ENCODE data around the gene ZNF469. TPM values are rescaled to one million over a fixed set of nuclear protein-coding genes. Genes with fewer than 3 reads are reported as not detected.

The ZNF469 gene
- total RNA-seq, 1 experiment from 2014 or later, result not detected

- no peak overlapping the region for H3K4me2 ChIP-seq (ENCODE audit: low read depth, low read length, poor library complexity, severe bottlenecking)
- H3K79me2 ChIP-seq (ENCODE audit: low read length), result no peaks in the 10 kb centered on the region
- H3K9ac ChIP-seq (ENCODE audit: low read length), result no peak overlapping the region
- H2AFZ ChIP-seq (ENCODE audit: low read length), result no peak overlapping the region
- H3K9me2 ChIP-seq (replicated peaks; ENCODE audit: insufficient read depth, low read length), result no peaks in the 10 kb centered on the region
- no peak overlapping the region for H3K27ac ChIP-seq (ENCODE audit: low read length)
- H3K27me3 ChIP-seq (ENCODE audit: low read length), result no peaks in the 10 kb centered on the region
- no peaks in the 10 kb centered on the region for H3K36me3 ChIP-seq (ENCODE audit: insufficient read depth, low read length)
- no peaks in the 10 kb centered on the region for H4K20me1 ChIP-seq (ENCODE audit: insufficient read depth, low read depth, low read length)
- DNase-seq, result no peak
- no peaks in the 10 kb centered on the region for H3K4me1 ChIP-seq (ENCODE audit: low read length)
- H3K9me3 ChIP-seq (ENCODE audit: low read length), result no peaks in the 10 kb centered on the region
- H3K4me3 ChIP-seq (ENCODE audit: low read length), result no peak overlapping the region
Observed at GRCh38 chr16:88339930-88340754, 42.6 kb upstream of the ZNF469 start.

- H3K27ac ChIP-seq (ENCODE audit: low read length), result no peak overlapping the region
- no peaks in the 10 kb centered on the region for H3K36me3 ChIP-seq (ENCODE audit: insufficient read depth, low read length)
- no peak for DNase-seq
- no peak overlapping the region for H3K4me3 ChIP-seq (ENCODE audit: low read length)
- H3K79me2 ChIP-seq (ENCODE audit: low read length), result no peaks in the 10 kb centered on the region
- H2AFZ ChIP-seq (ENCODE audit: low read length), result no peak overlapping the region
- H4K20me1 ChIP-seq (ENCODE audit: insufficient read depth, low read depth, low read length), result no peaks in the 10 kb centered on the region
- no peaks in the 10 kb centered on the region for H3K9me2 ChIP-seq (replicated peaks; ENCODE audit: insufficient read depth, low read length)
- H3K4me2 ChIP-seq (ENCODE audit: low read depth, low read length, poor library complexity, severe bottlenecking), result no peak overlapping the region
- H3K9me3 ChIP-seq (ENCODE audit: low read length), result no peaks in the 10 kb centered on the region
- no peaks in the 10 kb centered on the region for H3K4me1 ChIP-seq (ENCODE audit: low read length)
- no peaks in the 10 kb centered on the region for H3K27me3 ChIP-seq (ENCODE audit: low read length)
- H3K9ac ChIP-seq (ENCODE audit: low read length), result no peak overlapping the region
Observed at GRCh38 chr16:88340755-88341150, 42.0 kb upstream of the ZNF469 start.

- H3K9me3 ChIP-seq (ENCODE audit: low read length), result no peaks in the 10 kb centered on the region
- H3K4me1 ChIP-seq (ENCODE audit: low read length), result no peaks in the 10 kb centered on the region
- no peak overlapping the region for H3K9ac ChIP-seq (ENCODE audit: low read length)
- H3K27ac ChIP-seq (ENCODE audit: low read length), result no peak overlapping the region
- H4K20me1 ChIP-seq (ENCODE audit: insufficient read depth, low read depth, low read length), result no peaks in the 10 kb centered on the region
- H3K4me3 ChIP-seq (ENCODE audit: low read length), result no peak overlapping the region
- DNase-seq, result no peak
- H3K4me2 ChIP-seq (ENCODE audit: low read depth, low read length, poor library complexity, severe bottlenecking), result no peak overlapping the region
- no peaks in the 10 kb centered on the region for H3K27me3 ChIP-seq (ENCODE audit: low read length)
- H3K36me3 ChIP-seq (ENCODE audit: insufficient read depth, low read length), result no peaks in the 10 kb centered on the region
- no peak overlapping the region for H2AFZ ChIP-seq (ENCODE audit: low read length)
- H3K9me2 ChIP-seq (replicated peaks; ENCODE audit: insufficient read depth, low read length), result no peaks in the 10 kb centered on the region
- no peaks in the 10 kb centered on the region for H3K79me2 ChIP-seq (ENCODE audit: low read length)
Observed at GRCh38 chr16:88341551-88342290, 41.0 kb upstream of the ZNF469 start.

GRCh38 chr16:88342491-88342890, 40.3 kb upstream of the ZNF469 start:
- Histone ChIP-seq H3K4me1 (ENCODE audit: low read length) (no peaks in the 10 kb centered on the region), H3K9me3 (ENCODE audit: low read length) (no peaks in the 10 kb centered on the region), H3K9me2 (replicated peaks; ENCODE audit: insufficient read depth, low read length) (no peaks in the 10 kb centered on the region), H3K9ac (ENCODE audit: low read length) (no peak overlapping the region), H4K20me1 (ENCODE audit: insufficient read depth, low read depth, low read length) (no peaks in the 10 kb centered on the region), H2AFZ (ENCODE audit: low read length) (no peak overlapping the region), H3K27me3 (ENCODE audit: low read length) (no peaks in the 10 kb centered on the region), H3K4me2 (ENCODE audit: low read depth, low read length, poor library complexity, severe bottlenecking) (no peak overlapping the region), H3K4me3 (ENCODE audit: low read length) (no peak overlapping the region), H3K36me3 (ENCODE audit: insufficient read depth, low read length) (no peaks in the 10 kb centered on the region), H3K79me2 (ENCODE audit: low read length) (no peaks in the 10 kb centered on the region), H3K27ac (ENCODE audit: low read length) (no peak overlapping the region)
- DNase-seq, result no peak

- Histone ChIP-seq H3K9me2 (replicated peaks; ENCODE audit: insufficient read depth, low read length) (no peaks in the 10 kb centered on the region), H3K4me1 (ENCODE audit: low read length) (peaks cover 6% of the 10 kb centered on the region), H3K79me2 (ENCODE audit: low read length) (no peaks in the 10 kb centered on the region), H3K9ac (ENCODE audit: low read length) (no peak overlapping the region), H3K4me3 (ENCODE audit: low read length) (no peak overlapping the region), H3K27ac (ENCODE audit: low read length) (no peak overlapping the region), H4K20me1 (ENCODE audit: insufficient read depth, low read depth, low read length) (no peaks in the 10 kb centered on the region), H3K27me3 (ENCODE audit: low read length) (no peaks in the 10 kb centered on the region), H3K9me3 (ENCODE audit: low read length) (no peaks in the 10 kb centered on the region), H3K4me2 (ENCODE audit: low read depth, low read length, poor library complexity, severe bottlenecking) (no peak overlapping the region), H3K36me3 (ENCODE audit: insufficient read depth, low read length) (no peaks in the 10 kb centered on the region), H2AFZ (ENCODE audit: low read length) (no peak overlapping the region)
- no peak for DNase-seq
Observed at GRCh38 chr16:88343271-88343791, 39.4 kb upstream of the ZNF469 start.

- H4K20me1 ChIP-seq (ENCODE audit: insufficient read depth, low read depth, low read length), result no peaks in the 10 kb centered on the region
- no peaks in the 10 kb centered on the region for H3K36me3 ChIP-seq (ENCODE audit: insufficient read depth, low read length)
- no peaks in the 10 kb centered on the region for H3K79me2 ChIP-seq (ENCODE audit: low read length)
- no peaks in the 10 kb centered on the region for H3K9me2 ChIP-seq (replicated peaks; ENCODE audit: insufficient read depth, low read length)
- DNase-seq, result no peak
- peaks cover 8% of the 10 kb centered on the region for H3K4me1 ChIP-seq (ENCODE audit: low read length)
- no peak overlapping the region for H3K9ac ChIP-seq (ENCODE audit: low read length)
- H3K4me2 ChIP-seq (ENCODE audit: low read depth, low read length, poor library complexity, severe bottlenecking), result no peak overlapping the region
- H3K9me3 ChIP-seq (ENCODE audit: low read length), result no peaks in the 10 kb centered on the region
- no peaks in the 10 kb centered on the region for H3K27me3 ChIP-seq (ENCODE audit: low read length)
- no peak overlapping the region for H3K4me3 ChIP-seq (ENCODE audit: low read length)
- no peak overlapping the region for H3K27ac ChIP-seq (ENCODE audit: low read length)
- H2AFZ ChIP-seq (ENCODE audit: low read length), result no peak overlapping the region
Observed at GRCh38 chr16:88344411-88345030, 38.2 kb upstream of the ZNF469 start.

GRCh38 chr16:88345031-88345720, 37.6 kb upstream of the ZNF469 start:
- DNase-seq, result no peak
- Histone ChIP-seq H2AFZ (ENCODE audit: low read length) (no peak overlapping the region), H4K20me1 (ENCODE audit: insufficient read depth, low read depth, low read length) (no peaks in the 10 kb centered on the region), H3K4me3 (ENCODE audit: low read length) (no peak overlapping the region), H3K4me1 (ENCODE audit: low read length) (peaks cover 8% of the 10 kb centered on the region), H3K4me2 (ENCODE audit: low read depth, low read length, poor library complexity, severe bottlenecking) (no peak overlapping the region), H3K27me3 (ENCODE audit: low read length) (no peaks in the 10 kb centered on the region), H3K36me3 (ENCODE audit: insufficient read depth, low read length) (no peaks in the 10 kb centered on the region), H3K27ac (ENCODE audit: low read length) (no peak overlapping the region), H3K9me2 (replicated peaks; ENCODE audit: insufficient read depth, low read length) (no peaks in the 10 kb centered on the region), H3K9me3 (ENCODE audit: low read length) (no peaks in the 10 kb centered on the region), H3K79me2 (ENCODE audit: low read length) (no peaks in the 10 kb centered on the region), H3K9ac (ENCODE audit: low read length) (no peak overlapping the region)

Measured in Karpas-422 (cell line).